ENCODE measurements around the gene DNASE1.

DNASE1 gene

DNA sequence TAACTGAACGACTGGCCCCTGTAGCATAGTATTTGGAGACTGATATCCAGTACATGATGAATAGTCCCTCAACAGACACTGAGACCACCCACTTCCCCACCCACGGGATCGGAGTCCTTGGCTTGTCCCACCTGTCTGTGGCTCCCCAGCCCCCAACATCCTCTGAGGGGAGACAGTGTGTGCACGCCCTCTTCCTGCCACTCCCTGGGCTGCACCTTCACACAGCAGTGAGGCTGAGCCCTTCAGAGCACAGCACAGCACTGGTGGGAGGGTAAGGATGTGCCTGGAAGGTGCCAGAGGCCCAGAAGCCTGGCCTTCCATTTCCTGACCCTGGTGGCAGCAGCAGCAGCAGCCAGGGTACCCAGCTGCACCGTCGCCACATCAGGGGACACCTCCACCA is 11.0 kb downstream of the DNASE1 start:
- DNase-seq = no peak

DNA sequence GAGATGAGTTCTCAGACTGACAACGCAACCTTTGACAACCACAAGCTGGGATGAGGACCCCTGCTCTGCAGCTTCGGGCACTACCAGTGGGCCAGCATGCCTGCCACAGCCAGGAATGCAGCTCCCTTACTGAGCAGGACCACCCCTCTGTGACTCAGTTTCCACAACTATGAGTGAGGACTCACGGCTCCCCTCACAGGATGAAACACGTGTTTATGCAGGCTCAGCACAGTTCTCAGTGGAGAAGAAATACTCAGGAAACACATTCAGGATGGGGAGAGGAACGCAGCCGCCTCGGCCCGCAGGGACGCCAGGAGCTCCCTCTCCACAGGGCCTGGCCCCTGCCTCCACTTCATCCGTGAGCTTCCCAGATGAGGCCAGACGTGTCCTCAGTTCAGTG is 14.1 kb downstream of the DNASE1 start:
- DNase-seq = no peak

DNA sequence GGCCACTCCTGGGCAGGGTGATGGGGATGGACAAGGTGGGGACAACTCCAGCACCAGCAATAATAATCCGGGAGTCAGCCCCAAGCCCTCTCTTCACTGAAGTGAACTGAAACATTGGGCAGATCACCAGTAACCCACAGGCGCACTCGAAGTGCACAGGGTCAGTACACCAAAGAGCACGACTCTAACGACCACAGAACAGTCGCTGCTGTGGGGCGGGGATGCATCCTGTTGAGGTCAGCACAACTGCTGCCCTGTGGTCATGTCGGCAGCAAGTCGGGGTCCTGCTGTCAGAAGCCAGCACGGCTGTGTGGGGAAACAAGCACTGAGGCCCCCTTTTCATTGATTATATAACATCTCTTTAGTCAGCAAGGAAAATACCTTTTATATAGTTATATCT is 14.6 kb downstream of the DNASE1 start:
- no peak for DNase-seq

DNA sequence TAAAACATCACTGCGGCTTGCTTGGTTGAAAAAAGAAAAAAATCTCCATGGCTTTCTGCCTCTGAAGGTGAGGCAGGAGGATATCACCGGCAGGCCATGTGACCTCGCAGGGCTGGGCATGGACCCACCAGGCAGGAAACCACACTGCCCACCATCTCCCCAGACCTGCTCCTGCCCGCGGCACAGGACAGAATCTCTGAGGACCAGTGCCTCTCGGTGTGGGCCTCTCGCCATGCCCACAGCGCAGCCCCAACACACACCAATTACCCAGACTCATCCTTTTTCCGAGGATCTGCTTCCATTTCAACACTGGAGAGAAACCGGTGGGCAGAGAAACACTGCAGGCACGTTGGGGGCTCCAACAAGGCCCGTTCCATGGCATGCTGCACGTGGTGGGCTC is 16.2 kb downstream of the DNASE1 start:
- DNase-seq = no peak

DNA sequence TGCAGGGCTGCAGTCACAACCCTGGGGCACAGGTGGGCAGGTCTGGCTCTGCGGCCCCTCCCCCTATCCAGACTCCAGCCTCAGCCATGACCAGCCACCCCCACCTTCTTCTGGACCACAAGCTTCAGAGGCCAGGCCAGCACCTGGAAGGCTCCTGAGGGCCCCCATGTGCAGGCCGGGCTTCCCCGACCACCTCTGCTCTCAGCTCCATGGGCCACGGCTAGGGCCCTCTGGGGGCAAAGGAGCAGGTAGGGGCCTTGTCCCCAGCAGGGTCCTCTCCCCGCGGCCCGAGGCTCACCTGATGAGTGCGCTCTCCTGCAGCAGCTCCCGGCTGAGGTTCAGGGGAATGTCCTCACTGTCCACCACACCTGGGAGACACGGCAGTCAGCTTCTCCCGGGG is 16.9 kb downstream of the DNASE1 start:
- no peak for DNase-seq

DNA sequence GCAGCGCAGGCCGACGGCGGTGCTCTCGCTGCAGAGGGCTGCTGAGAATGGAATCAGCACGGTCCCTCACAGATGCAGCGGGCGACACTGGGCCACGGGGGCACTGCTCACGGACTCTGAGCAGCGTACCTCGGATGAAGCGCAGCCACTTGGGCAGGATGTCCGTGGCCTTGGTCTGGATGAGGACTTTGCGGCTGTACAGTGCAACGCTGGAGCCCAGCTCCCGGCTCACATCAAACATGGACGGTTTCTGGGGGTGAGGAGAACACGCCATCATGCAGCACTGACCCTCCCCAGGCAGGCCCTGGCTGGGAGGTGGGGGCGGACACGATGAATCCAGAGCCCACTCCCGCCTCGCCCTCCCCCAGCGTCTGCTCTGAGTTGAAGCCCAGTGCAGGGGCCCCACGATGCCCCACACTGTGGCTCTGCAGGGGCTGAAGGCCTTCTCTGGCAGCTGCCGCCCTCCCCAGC is 18.1 kb downstream of the DNASE1 start:
- DNase-seq = no peak

DNA sequence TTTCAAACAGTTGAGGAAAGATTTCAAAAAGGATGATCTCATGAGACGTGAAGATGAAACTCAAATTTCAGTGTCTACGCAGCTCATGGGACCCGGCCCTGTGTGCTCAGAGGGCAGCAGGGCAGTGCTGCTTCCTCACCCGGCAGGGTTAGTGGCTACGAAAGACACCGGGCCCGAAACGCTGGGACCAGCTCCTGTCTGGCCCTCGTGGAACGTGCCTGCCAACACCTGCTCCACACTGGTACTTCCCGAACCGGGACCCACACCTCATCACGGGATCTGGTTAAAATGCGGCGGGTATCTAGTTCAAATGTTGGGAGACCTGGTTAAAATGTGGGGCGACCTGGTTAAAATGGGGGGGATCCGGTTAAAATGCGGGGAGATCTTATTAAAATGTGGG is 18.7 kb downstream of the DNASE1 start:
- DNase-seq = no peak

DNA sequence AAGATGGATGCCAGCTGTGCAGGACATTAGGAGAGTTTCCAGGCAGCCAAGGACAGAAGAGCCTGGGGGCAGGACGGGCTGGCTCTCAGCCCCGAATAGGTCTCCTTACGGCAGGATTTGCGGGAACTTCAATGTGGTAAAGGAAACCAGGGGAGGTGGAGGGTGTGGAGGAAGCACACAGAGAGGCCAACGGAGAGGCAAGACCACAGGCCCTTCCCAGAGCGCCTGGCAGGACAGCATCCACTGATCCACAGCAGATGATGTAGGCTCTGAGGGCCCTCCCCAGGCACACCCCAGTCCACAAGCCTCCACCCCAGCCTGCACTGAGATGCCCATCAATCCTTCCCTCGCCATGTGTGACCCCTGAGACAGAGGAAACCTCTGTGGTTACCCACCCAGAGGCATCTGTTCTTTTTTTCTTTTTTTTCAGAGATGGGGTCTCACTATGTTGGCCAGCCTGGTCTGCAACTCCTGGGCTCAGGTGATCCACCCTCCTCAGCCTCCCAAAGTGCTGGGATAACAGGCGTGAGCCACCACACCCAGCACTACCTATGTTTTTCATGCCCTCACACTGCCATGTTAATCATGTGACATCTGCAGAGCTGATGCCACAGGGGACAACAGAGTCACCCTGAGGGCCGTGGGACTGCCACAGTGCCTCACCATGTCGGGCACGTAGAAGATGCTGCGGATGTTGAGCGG is 19.3 kb downstream of the DNASE1 start:
- DNase-seq = no peak

DNA sequence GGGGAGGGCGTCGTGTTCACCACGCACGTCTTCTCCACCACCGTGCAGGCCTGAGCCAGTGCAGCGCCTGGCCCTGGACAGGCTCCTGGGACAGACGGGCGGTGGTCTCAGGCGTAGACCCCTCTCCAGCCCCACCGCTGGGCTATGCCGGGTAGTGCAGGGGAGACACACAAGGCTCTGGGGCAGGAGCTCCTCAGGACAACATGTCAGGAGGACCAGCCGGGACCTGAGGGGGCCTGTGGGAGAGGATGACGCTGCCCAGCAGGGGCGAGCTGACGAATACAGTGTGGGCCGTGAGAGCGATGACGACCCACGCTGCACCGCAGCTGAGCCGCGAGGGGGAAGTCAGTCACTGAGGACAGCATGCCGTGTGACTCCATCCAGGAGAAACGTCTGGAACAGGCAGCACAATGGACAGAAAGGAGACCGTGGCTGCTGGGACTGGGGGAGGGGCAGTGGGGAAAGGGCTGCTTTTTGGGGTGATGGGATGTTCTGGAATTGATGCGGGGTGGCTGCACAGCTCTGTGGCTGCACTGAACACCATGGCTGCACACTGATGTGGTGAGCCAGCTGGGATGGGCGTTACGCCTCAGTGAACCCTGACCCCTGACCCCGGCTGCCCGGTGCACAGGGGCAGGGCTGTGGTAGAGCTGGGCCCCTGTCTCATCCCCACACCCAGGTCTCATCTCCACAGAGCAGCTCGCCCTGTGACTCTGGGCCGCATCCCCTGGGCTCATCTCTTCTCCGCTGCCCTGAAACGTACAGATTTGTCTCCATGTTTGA is 20.2 kb downstream of the DNASE1 start:
- DNase-seq = no peak

DNA sequence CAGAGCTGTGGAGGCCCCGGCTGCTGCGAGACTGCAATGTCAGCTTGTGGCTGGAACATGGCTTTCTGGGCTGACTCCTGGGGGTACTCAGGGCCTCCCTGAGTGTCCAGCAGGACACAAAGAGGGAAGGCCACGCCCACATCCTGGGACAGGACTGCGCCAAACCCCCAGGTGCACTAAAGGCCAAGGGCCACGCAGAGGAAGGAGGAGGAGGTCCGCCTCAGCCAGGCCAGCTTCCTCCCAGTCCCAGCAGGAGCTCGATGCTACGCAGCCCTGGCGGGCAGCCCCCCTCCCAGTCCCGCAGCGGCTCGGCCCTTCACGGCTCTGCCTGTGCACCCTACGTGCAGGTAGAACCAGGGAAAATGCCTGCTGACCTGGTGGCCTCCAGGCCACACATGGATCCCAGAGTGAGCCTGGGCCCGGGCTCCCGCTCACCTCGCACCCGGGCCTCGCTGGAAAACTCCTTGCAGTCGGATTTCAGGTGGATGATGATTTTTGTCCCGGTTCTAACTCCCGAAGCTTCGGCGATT is 21.2 kb downstream of the DNASE1 start:
- no peak for DNase-seq

DNA sequence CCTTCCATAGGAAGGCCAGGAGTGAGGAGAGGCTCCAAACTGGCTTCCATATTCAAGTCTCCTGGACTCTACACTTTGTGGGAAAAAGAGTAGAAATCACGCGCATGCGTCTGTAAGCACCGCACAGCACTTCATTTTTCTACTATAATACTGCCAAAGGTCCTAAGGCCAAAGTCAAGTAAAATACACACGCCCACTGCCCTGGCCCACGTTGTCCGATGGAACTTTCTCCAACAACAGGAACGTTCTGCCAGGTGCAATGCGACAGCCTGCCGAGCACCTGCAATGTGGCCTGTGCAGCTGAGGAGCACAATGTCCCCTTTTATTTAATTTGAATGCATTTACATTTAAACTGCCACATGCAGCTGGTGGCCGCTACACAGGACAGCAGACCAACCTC is 23.5 kb downstream of the DNASE1 start:
- no peak for DNase-seq

DNA sequence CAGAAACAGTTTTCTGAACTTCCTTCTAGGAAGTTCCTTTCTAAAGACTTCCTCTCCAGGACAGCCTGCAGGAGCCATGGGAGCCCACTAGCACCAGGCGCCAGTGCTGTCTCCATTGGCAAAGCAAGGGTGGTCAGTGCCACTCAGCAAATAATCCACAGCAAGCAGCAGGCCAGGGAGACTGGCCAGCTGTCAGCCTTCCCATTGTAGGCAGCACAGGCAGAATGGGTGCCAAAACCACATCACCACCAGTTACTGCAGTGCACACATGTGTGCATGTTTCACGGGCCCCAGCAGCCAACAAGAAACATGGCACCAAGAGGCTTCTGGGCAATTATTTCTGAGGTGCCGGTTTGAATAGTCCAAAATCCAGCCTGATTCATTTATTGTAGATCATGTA is 26.7 kb downstream of the DNASE1 start:
- no peak for DNase-seq

DNA sequence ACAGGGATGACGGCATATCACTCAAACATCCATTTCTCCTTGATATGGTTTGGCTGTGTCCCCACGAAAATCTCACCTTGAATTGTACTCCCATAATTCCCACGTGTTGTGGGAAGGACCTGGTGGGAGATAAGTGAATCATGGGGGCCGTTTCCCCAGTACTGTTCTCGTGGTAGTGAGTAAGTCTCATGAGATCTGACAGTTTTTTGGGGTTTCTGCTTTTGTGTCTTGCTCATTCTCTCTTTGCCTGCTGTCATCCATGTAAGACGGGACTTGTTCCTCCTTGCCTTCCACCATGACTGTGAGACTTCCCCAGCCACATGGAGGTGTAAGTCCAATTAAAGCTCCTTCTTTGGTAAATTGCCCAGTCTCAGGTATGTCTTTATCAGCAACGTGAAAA is 32.5 kb downstream of the DNASE1 start:
- DNase-seq = no peak

DNA sequence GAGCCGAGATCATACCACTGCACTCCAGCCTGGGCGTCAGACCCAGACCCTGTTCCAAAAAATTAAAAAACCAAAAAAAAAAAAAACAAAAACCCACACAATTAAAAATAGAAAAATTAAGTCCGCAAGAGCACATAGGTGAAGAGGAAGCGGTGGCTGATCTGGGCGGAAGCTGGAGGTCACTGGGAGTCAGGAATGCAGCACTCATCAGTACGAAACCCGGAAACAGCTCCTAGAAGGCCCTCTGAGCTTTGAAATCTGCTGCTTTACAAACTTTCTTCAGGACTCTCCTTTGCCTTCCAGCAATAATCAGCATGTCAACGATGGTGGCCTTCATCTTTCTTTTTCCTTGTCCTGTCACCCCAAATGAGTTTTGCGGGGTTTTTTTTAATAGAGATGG is 33.3 kb downstream of the DNASE1 start:
- DNase-seq = no peak

DNA sequence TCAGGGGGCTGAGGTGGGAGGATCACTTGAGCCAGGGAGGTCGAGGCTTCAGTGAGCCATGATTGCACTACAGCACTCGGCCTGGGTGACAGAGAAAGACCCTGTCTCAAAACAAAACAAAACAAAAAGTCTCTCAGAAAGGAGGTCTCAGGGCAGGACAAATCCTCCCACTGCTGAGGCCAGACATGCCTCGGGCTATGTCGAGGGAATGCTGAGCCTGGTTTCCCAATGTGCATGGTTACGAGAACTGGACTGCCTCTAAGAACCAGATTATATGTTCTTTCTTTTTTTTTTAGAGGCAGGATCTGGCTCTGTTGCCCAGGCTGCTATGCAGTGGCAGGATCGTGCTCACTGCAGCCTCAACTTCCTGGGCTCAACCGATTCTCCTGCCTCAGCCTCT is 35.2 kb downstream of the DNASE1 start:
- no peak for DNase-seq

DNA sequence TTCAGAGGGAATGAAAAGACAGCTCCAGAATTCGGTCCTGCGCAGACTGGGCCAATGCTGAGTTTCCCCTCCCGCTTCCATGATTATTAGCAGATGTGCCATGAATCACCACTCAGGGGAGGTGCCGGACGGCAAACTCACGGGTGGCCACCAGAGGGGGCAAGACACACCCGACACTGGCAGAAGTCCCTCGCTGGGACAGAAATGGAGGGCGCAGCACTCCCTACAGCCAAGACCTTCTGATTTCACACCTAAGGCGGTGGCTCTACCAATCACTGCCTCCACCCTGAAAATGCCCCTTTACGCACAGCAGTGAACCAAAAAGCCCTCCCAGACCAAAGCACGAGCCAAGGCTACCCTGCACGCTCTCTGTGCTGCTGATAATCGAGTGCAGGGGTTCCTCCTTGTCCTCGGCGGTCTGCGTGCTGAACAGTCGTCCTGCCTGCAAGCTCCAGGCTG is 36.0 kb downstream of the DNASE1 start:
- DNase-seq = peak; percentile 78

DNA sequence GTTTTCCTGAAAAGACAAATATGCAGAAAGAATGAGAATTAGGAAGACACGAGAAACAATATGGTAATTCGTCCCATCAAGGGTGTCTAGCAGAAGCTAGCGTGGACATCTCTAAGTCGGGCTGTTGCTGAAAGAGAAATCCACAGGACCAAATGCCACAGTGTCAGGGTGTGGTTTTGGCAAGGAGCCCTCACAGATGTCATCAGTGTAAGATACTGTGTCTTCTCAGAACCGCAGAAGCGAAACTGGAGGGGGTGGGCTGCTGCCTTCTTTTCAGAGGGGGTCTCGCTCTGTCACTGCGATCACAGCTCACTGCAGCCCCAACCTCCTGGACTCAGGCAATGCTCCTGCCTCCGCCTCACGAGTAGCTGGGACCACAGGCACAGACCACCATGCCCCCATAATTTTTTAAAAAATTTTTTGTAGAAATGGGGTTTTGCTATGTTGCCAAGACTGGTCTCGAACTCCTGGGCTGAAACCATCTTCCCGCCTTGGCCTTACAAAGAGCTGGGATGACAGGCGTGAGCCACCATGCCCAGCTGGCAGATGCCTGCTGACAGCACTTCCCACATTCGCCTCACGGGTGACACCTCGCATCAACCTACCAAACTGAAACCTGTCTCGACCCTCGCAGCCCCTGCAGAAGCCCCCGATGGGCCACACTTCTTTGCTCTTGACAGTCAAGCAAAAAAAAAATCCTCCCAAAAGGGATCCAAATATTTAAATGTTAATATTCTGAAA is 36.7 kb downstream of the DNASE1 start:
- DNase-seq = no peak

DNA sequence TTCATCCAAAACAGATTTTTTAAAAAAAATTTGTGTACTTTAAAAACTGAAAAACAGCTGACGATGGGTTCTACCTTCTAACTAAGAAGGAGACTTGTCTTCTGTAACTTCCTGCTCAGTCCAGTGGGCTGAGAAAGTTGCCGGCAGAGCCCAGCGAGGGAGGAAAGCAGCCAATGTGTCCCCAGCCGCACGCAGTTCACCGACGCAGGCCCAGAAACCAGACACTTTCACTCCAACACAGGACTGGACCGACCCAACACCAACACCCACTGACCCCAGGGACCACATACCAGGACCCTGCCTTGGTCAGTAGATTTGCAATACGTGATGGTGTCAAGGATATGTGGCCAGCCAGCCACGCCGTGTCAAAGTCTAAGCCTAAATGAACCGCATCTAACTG is 37.3 kb downstream of the DNASE1 start:
- no peak for DNase-seq

DNA sequence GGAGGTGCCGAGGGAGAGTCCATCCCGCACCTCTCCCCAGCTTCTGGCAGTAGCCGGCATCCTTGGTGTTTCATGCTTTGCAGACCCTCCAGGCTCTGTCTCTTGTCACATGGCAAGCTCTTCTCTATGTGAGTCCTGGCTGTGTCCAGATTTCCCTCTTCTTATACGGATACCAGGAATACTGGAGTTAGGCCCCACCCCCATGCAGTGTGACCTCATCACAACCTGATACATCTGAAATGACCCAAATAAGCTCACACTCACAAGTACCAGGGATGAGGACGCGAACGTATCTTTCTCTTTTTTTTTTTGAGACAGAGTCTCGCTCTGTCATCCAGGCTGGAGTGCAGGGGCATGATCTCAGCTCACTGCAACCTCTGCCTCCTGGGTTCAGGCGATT is 39.6 kb downstream of the DNASE1 start:
- DNase-seq = no peak

DNA sequence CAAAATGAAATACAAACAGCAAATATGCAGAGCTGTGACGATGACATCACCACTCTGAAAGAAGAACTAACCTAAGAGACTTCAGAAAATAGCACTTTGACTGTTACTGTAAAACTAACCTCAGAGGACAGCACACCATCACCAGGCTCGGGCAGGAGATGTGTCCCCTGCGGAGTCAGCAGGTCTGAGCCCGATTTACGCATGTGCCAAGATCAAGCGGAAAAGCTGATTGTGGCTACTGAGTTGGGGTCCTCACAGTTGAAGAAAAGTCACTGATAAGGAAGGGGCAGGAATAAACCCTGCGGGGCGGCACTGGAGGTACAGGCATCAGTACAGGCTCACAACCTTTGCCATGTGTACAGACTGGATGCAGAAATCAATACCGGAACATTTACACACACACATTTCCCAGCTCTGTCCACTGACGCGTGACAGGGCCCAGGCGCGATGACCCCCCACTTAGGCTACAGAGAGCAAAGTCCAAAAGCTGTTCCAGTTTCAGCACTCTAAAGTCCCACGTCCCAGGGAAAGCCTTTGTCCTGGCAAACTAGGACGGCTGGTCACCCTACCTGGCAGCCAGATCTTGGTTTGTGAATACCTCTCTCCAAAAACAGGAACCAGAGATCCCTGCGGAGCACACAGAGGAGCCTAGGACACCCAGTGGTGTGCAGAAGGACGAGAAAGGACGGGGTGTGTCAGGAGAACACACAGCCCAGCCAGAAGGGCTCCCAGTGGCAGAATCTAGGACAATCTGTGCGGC is 41.3 kb downstream of the DNASE1 start:
- DNase-seq = no peak

DNA sequence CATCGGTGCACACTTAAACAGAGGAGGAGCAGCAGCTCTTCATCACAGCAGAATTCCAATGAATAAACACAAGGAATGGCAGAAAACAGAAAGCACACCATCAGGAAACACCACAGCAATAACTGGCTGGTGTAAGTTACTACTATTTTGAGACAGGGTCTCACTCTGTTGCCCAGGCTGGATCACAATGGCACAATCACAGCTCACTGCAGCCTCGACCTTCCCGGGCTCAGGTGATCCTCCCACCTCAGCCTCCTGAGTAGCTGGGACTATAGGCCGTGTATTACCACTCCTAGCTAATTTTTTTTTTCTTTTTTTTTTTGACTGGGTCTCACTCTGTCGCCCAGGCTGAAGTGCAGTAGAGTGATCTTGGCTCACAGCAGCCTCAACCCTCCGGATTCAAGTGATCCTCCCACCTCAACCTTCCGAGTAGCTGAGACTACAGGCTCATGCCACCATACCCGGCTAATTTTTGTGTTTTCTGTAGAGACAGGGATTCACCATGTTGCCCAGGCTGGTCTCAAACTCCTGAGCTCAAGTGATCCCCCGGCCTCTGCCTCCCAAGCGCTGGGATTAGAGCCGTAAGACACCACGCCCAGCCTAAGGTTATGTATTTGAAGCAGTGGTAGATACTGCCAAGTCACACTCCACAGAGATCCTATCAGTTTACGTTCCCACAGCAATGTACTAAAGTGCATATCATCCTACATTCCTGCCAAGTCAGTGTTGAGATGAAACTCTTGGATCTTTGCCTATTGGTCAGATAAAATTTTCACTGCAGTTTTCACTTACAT is 42.1 kb downstream of the DNASE1 start:
- DNase-seq = no peak

DNA sequence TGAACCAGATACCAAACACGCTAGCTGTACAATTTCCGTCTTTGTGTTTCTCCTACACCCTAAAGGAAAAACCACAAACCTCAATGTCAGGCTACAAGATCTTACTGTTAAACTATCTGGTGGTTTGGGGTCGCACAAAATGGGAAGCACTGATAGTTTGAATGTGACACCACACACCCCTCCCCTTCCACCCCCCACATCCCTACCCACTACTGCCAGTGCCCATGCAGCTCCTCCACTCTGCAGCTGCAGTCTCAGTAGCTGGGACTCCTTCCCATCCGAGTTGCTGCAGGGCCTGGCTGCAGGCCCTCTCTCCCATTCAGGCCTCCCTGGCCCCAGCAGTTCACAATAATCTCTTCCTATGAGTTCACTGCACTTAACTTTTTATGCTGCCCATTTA is 44.5 kb downstream of the DNASE1 start:
- no peak for DNase-seq

All from kidney glomerular epithelial cell (primary cell).